HG03442 (cell line): ENCODE measurements around the gene DPEP2.
"Not testable (repeated sequence)": the region's sequence is repeated elsewhere in the genome, so short reads cannot be mapped to it uniquely, and the experiment has no call there.

Experiments used
- ATAC-seq: cut with Tn5 transposase; IDR thresholded peaks from one replicate; pipeline ENCODE4 v1.9.1; 2021; ENCODE audit warnings: mild to moderate bottlenecking, moderate library complexity; ENCODE audit not compliant: unreplicated experiment

Gene DPEP2

GRCh38 chr16:67977005-67977404 lies 22.3 kb downstream of the DPEP2 start:
- ATAC-seq = no peak

DNA sequence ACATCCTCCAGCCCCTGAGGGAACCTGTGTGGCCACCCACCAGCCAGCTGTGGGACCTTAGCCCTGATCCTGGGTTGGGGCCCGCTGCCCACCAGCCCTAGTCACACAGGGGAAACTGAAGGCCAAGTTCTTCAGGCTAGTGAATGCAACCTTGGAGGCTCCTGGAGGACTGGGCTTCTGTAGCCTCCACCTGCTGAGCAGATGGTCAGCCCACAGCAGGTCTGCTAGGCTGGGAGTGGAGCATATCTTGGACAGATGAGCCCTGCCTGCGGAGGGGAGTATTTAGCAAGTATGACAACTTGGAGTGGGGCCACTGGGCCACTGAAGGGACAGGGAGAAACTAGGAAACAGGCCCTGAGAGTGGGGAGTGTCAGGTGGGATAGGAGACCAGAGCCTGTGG lies 23.1 kb downstream of the DPEP2 start:
- no peak for ATAC-seq

DNA sequence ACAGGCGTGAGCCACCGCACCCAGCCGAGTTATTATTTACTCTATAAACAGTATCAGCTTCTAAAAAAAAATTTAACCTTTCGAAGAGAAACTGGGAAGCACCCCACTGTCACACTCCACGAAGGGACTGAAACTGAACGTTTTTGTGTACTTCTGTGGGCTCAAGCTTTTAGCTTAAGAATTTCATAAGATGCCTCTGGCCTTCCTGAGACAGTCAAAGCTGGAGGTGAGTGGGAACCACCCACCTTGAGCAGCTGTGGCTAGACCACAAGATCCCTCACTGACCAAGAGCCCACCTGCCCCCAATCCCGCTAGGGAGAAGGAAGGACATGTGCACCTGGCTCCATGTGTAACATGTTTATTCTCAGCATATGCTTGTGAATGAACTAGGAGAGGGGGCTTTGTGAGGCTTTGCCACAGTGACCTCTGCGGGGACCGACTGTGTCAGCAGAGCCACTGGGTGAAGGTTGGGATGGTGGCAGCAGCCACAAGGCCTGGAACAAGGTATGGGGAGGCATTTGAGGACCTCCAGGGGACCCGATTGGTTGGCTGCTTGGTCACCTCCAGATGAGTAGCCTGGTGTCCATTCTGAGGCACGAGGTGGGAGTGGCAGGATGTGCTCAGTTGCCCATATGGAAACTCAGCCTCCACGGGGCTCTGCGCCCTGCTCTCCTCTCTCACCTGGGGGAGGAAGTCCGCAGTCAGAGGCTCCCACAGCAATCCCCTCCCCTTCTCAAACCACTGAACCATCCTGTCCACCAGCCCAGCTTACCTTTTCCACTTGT lies 23.8 kb downstream of the DPEP2 start:
- no peak for ATAC-seq

- not testable (repeated sequence) for ATAC-seq
These were observed 27.0 kb downstream of the DPEP2 start for GRCh38 chr16:67972285-67972684.

DNA sequence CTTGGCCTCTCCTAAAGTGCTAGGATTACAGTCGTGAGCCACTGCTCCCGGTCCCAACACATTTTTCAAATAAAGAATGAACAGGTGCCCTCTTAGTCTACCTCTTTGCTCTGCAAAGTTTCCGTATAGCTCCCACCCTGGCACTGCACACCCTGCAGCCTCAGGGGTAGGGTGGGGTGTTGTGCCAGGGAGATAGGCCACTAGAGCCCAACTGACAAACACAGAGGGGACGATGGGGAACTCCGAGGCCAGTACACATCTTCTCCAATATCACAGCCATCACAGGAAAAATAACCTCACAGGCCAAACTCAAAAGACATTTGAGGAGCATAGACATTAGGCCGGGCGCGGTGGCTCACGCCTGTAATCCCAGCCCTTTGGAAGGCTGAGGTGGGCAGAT lies 28.2 kb downstream of the DPEP2 start:
- no peak for ATAC-seq

GRCh38 chr16:67969254-67970039 lies 29.8 kb downstream of the DPEP2 start:
- ATAC-seq = no peak

GRCh38 chr16:67968400-67969253 lies 30.7 kb downstream of the DPEP2 start, which contains the start of gene SLC12A4:
Gene SLC12A4 (minus strand): TSS chr16:67968637. CDS start chr16:67968553, 84 bp downstream.
- peak; percentile 65 for ATAC-seq

DNA sequence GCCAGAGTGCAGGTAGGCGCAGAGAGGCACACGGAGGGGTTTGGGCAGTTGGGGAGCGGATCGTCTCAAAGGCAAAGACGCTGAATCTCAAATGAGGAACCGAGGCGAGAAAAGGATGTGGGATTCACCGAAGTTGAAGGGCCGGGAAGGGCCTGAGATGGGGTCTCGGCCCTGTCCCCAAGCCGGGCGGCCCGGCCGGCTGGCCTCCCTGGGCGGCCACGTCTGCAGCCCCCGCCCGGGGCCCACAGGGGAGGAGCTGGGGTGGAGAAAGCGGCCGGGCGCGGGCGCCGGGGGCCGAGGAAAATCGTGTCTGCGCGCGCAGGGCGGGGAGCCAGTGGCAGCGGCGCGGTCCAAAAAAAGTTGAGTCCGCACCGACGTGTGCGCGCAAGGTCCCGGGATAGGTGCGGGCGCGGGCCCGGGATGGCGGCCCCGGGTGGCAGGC lies 31.3 kb downstream of the DPEP2 start:
- ATAC-seq = peak; percentile 22

DNA sequence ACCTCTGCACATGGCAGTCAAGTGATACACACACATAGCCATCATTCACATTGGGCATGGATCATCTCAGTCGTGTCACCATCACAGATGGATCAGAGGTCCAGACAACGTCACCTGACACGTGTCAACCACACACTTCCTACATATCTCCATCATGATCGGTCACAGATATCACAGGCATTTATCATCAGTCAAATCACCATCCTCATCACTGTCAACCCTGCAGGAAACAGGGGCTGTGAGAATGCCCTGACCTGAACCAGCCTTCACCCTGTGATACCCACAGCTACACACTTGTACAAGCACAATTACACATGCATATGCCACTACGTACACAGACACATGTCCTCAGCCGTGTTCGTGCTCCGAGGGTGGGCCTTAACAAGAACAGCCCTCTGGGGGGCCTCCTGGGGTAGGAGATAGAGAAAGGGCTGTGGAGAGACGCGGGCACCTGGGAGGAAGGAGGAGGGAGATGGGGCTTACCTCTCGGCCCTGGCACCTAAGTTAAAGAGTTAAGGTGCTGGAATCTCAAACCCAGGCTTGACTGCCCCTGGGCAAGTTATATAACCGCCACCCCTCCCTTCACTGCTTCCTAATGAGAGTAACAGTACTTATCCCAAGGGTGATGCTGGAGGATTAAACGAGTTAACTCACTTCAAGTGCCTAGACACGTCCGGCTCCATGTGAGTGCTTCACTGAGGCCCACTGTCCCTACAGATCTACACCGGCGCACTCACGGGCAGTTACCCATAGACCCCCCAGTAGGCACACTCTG lies 31.9 kb downstream of the DPEP2 start:
- ATAC-seq = no peak

DNA sequence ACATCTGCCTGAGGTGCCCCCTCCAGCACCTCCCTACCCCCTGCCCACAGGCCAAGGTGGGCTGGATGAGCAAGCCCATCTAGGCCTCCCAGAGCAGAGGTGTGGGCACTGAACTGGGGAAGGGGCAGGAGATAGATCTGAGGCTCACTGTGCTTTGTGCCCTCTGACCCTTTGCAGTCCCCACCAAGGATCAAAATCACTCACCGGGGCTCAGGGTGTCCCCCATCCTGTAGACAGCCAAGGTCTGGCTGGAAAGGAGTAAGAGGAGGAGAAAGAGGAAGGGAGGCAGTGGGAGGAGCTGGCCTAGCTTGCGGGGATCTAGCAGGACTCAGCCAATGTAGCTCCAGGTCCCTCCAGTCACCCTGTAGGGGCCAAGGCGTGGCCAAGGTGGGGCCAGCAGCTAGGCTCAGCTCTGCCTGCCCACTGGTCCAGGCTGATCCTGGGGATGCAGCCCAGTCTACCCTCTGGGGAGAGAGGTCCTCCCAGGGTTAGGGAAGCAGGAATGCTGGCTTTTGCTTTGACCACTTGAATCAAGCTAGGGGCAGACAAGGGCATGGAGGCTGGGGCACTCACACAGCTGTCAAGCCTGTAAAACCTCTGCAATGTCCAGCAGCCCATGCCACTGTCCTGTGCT lies 32.6 kb downstream of the DPEP2 start:
- ATAC-seq = no peak

DNA sequence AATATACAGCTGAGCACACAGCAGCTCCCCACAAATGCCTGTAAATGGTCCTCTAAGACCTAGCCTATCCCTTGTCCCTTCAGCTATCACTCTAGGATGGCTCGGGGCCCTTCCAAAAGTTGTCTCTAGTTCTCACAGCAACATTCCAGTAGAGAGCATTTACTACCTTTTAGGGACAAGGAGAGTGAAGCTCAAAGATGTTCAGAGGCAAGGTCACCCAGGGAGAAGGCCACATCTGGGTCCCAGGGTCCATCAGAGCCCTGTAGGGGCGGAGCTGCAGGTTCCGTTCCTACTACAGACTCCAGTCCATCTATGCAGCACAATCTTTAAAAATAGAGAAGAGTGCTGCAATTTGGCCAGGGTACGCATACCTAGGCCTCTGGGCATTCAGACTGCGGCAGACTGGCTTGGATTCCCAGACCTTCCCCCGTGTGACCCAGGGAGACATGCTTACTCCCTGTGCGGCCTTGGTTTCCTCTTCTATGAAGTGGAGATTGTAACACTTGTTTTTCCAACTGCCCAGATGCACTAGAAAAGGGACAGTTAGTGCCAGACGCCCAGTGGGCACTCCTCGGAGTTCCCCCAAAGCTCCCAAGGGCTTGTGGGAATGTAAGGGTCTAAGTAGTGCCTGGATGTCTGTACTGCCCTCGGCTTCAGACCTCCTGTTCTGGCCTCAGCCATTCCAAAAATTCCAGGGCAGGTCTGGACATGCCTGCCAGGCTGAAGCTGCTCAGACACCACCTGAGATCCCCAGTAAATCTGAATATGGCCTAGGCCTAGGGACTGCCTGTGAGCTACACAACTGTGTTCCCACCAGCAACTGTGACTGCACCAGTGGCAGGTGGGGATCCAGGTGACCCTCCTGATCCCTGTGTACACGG lies 33.4 kb downstream of the DPEP2 start:
- ATAC-seq = no peak

DNA sequence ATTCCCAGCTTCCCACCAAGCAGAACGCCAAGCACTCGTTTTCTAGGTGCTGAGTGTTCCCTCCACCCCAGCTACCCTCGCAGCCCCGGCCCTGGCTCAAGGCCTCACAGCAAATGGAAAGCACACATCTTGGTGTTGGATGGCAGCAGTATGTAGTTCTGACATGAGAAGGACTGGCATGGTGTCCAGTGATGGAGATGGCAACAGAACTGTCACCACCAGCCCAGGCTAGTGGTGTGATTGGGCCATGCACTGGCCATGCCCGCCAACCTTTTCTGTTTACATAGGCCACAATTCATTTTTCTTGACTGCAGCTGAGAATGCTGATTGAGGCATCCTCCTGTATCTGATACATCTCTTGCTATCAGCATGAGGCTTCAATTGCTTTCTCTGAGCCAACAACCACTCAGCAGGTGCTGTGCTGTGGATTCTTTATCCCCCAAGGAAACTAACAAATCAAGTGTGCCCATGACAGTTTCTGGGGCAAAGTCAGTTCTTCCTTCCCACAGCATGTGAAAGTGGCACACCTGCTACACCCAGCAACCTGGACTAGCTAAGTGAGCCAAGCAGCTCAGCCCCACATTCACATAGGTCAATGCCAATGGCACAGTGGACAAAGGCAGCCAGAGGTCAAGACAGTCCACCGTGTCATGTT lies 34.7 kb downstream of the DPEP2 start:
- no peak for ATAC-seq

DNA sequence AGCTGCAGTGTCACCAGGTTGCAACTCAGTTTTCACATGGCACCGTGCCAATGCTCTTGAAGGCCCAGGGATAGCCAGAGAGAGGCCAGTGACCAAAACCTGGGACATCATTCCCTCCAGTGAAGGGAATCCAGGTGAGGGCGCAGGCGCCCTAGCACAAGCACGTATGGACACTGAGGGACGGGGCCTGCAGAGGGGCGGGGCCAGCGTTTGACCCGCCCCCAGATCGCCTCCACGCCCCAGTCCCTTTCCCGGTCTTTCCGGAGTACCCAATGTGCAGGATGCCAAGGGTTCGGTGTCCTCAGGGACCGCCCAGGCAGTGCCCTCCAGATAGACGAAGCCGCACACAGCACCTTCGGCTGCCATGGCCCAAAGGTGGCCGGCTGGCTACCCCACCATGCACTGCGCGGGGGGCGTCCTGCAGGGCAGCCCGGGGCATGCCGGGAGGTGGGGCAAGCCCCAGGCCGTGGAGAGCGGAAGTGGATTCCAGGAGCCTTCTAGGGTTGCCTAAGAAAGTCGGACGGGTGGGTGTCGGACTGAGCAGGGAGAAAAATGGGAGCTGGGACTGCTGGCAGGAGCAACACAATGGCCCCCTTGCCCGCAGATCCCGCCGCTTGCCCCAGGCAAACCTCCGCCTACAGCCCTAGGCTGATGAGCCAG lies 35.5 kb downstream of the DPEP2 start:
- no peak for ATAC-seq

GRCh38 chr16:67963292-67963661 lies 36.0 kb downstream of the DPEP2 start:
- ATAC-seq = no peak

DNA sequence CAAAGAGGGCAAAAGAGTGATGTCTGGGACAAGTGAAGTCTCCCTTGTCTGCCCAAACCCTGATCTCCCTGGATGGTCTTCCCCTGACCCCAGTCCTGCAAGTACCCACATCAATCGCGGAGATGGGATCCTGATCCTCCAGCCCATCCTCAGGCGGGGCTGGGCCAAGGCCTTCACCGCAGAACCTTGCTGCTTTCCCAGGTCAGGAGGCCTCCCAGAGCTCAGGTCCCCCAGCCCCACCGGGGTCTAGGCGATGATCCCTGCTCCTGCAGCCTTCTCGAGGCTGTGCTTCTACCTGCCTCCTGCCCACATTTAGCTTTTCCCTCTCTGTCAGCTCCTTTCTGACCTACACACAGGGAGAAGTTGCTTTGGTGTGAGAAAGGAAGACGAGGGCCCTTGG lies 37.1 kb downstream of the DPEP2 start:
- no peak for ATAC-seq

- ATAC-seq = no peak
These were observed 37.7 kb downstream of the DPEP2 start for GRCh38 chr16:67961551-67961957.

- ATAC-seq = no peak
These were observed 39.6 kb downstream of the DPEP2 start for GRCh38 chr16:67959536-67960329.
